ENCODE results near the gene NACA. TPM values are rescaled to one million over a fixed set of nuclear protein-coding genes. Genes with fewer than 3 reads are reported as not detected.

NACA gene
- polyA plus RNA-seq, 1 of the 3 experiments (the other 2 are of a cell fraction) = 523 TPM

DNA sequence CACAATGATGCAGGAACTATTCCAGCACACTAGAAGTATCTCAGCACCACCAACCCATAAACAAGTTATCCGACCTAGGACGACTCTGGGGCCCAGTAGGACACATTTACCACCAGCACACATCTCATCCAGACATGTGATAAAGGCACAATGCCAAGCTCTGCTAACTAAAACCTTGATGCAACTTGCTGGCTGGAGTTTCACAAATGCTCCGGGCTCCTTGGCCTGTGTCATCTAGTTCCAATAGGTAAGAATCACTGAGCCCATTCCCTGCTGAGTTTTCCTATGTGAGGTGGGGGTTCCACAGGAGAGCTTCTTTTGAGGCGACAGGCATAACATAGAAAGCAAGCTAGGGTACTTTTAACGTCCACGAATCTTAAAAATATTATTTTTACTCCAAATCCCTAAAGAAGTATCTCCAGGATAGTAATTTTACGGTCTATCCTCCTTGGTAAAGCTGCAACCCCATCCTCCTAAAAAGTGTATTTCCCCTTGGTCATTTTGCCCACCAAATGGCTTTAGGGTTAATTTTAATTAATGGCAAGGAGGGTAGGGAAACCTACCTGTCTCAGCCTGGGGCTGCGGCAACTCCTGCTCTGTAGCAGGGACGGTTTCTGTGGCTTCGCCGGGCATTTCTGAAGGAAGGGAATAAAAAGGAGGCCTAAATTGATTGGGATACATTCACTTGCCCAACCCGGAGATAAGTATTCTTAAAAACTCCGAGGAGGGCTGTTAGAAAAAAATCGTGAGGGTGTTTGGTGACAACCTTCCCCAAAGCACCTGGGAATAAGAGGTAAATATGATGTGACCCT is 1.0 kb downstream of the NACA start:
- ChIA-PET CTCF (interaction anchor here (1.2 to 1.4 kb wide), 2 partner anchors 88 to 388 kb away, joined by 4 to 6 read pairs; no protein-coding TSS in a partner anchor), POLR2A (interaction anchor here (1.0 to 1.1 kb wide), 2 partner anchors 38 to 620 kb away, joined by 3 to 5 read pairs; partner anchors contain the start of gene PA2G4)
- Histone ChIP-seq H3K9me2 (no peaks in the 10 kb centered on the region), H3K27ac (ENCODE audit: low read depth in 2 of 2, low read length in 1 of 2) (peak overlapping the region; percentile 91 to 93; a peak in 3 of 4 replicates), H3K9ac (peak overlapping the region; percentile 98), H3K9me3 (no peaks in the 10 kb centered on the region), H3F3A (replicated peaks; ENCODE audit: insufficient read depth) (peaks cover 21% of the 10 kb centered on the region), H4K20me1 (ENCODE audit: insufficient read depth) (peaks cover 52% of the 10 kb centered on the region), H3K4me3 (ENCODE audit: low read depth in 2 of 2, low read length in 1 of 2) (peak overlapping the region; percentile 92 to 94), H3K4me2 (peak overlapping the region; percentile 91), H3K36me3 (replicated peaks in 1 of 2; ENCODE audit: control insufficient read depth in 1 of 2, insufficient read depth in 2 of 2, low read length in 1 of 2) (peaks cover 37 to 40% of the 10 kb centered on the region in 2 experiments), H2AFZ (ENCODE audit: low read depth) (no peak overlapping the region), H3K4me1 (ENCODE audit: control insufficient read depth in 1 of 2, insufficient read depth in 2 of 2, low read depth in 1 of 2, low read length in 1 of 2) (peaks cover 29 to 30% of the 10 kb centered on the region in 2 experiments), H3K79me2 (ENCODE audit: insufficient read depth) (peaks cover 61% of the 10 kb centered on the region), H3K27me3 (ENCODE audit: insufficient read depth) (no peaks in the 10 kb centered on the region)
- WGBS (ENCODE audit: low lambda C conversion rate) = 1% methylated on average over 14 of the region's 14 CpGs
- DNase-seq = no peak
- peak; percentile 85 for TF ChIP-seq MXI1 (IDR thresholded peaks at IDR 0.05; ENCODE audit: low read depth, low read length)
- TF ChIP-seq NFIC (IDR thresholded peaks at IDR 0.05; ENCODE audit: borderline replicate concordance) = 0 out of 2 replicates have a peak, but pooled peaks have one; percentile 7
- no peak for TF ChIP-seq GATA2 (CRISPR knock-in tag; IDR thresholded peaks at IDR 0.05)
- TF ChIP-seq FOXJ3 (CRISPR knock-in tag; IDR thresholded peaks at IDR 0.05) = no peak
- no peak for TF ChIP-seq EZH2phosphoT487 (IDR thresholded peaks at IDR 0.05; ENCODE audit: borderline replicate concordance, low read depth)
- peak; percentile 21; the same call in 1 of the 2 replicates for TF ChIP-seq SIN3A (IDR thresholded peaks at IDR 0.05; ENCODE audit: borderline replicate concordance, low read depth, low read length)

DNA sequence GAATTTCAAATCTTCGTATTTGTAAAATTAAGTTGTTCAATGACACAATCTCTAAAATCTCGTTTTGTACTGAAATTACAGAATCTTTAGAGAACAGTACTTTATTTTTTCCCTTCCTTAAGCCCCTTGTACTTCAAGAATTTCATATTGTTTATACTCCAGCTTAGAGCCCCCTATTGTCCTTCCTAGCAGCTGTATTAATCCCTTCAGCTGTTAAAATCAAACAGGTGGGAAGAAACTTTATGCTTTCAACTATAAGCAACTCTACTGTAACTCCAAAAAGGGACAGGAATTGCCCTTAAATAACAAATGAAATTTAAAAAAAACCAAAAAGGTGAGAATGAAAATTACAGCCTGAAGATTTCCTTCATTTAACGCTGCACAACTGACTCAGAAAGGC is 1.7 kb downstream of the NACA start:
- 37% methylated on average over 3 of the region's 3 CpGs for WGBS (ENCODE audit: low lambda C conversion rate)
- no peak for DNase-seq
- Histone ChIP-seq H3K9me3 (no peaks in the 10 kb centered on the region), H3K4me2 (peak overlapping the region; percentile 91), H3K36me3 (replicated peaks in 1 of 2; ENCODE audit: control insufficient read depth in 1 of 2, insufficient read depth in 2 of 2, low read length in 1 of 2) (peaks cover 38 to 45% of the 10 kb centered on the region in 2 experiments), H2AFZ (ENCODE audit: low read depth) (no peak overlapping the region), H3K9me2 (no peaks in the 10 kb centered on the region), H3K4me3 (ENCODE audit: low read depth in 2 of 2, low read length in 1 of 2) (peak overlapping the region; percentile 92 to 94), H4K20me1 (ENCODE audit: insufficient read depth) (peaks cover 59% of the 10 kb centered on the region), H3K9ac (peak overlapping the region; percentile 98), H3K4me1 (ENCODE audit: control insufficient read depth in 1 of 2, insufficient read depth in 2 of 2, low read depth in 1 of 2, low read length in 1 of 2) (peaks cover 29 to 30% of the 10 kb centered on the region in 2 experiments), H3K27ac (ENCODE audit: low read depth in 2 of 2, low read length in 1 of 2) (no peak overlapping the region), H3K79me2 (ENCODE audit: insufficient read depth) (peaks cover 67% of the 10 kb centered on the region), H3F3A (replicated peaks; ENCODE audit: insufficient read depth) (peaks cover 21% of the 10 kb centered on the region), H3K27me3 (ENCODE audit: insufficient read depth) (no peaks in the 10 kb centered on the region)
- POLR2A ChIA-PET = interaction anchor here (1.0 to 1.1 kb wide), 2 partner anchors 37 to 619 kb away, joined by 3 to 5 read pairs; partner anchors contain the start of gene PA2G4
- CTCF ChIA-PET = interaction anchor here (0.7 to 1.4 kb wide), 4 partner anchors 10 to 389 kb away, joined by 3 to 6 read pairs (median 4); no protein-coding TSS in a partner anchor
- TF ChIP-seq SMC3 (IDR thresholded peaks at IDR 0.05; ENCODE audit: low read depth, low read length) (no peak), FOSL2 (IDR thresholded peaks at IDR 0.05; ENCODE audit: borderline replicate concordance, low read depth) (no peak)

DNA sequence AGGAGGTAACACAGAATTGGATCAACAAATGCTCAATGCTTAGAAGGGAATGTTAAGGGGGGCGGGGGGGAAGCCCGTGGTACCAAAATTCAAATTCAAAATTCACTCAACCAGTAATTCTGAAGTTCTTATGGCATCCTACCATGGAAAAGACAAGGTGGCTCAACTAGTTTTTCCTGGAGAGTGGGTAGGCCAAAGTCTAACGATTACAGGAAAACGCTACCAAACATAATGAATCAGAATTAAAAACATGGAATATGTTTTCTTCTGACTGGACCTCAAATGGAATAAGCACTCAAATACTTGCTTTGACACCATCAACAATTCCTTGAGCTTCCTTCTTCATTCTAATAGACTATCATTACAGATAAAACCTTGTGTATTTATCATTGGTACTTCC is 2.3 kb downstream of the NACA start:
- DNase-seq = no peak
- ChIA-PET CTCF (interaction anchor here (0.7 to 1.4 kb wide), 5 partner anchors 9 to 389 kb away, joined by 3 to 6 read pairs (median 3); no protein-coding TSS in a partner anchor), POLR2A (no interaction called here)
- Histone ChIP-seq H3K27ac (ENCODE audit: low read depth in 2 of 2, low read length in 1 of 2) (no peak overlapping the region), H3K36me3 (replicated peaks in 1 of 2; ENCODE audit: control insufficient read depth in 1 of 2, insufficient read depth in 2 of 2, low read length in 1 of 2) (peaks cover 38 to 45% of the 10 kb centered on the region in 2 experiments), H3K4me1 (ENCODE audit: control insufficient read depth in 1 of 2, insufficient read depth in 2 of 2, low read depth in 1 of 2, low read length in 1 of 2) (peaks cover 29 to 30% of the 10 kb centered on the region in 2 experiments), H3K9me2 (no peaks in the 10 kb centered on the region), H3K4me2 (peak overlapping the region; percentile 91), H3F3A (replicated peaks; ENCODE audit: insufficient read depth) (peaks cover 19% of the 10 kb centered on the region), H3K79me2 (ENCODE audit: insufficient read depth) (peaks cover 67% of the 10 kb centered on the region), H3K4me3 (ENCODE audit: low read depth in 2 of 2, low read length in 1 of 2) (peak overlapping the region; percentile 92 to 94; a peak in 3 of 4 replicates), H3K9me3 (no peaks in the 10 kb centered on the region), H2AFZ (ENCODE audit: low read depth) (no peak overlapping the region), H3K9ac (peak overlapping the region; percentile 98), H3K27me3 (ENCODE audit: insufficient read depth) (no peaks in the 10 kb centered on the region), H4K20me1 (ENCODE audit: insufficient read depth) (peaks cover 61% of the 10 kb centered on the region)
- TF ChIP-seq, protein P1, sequence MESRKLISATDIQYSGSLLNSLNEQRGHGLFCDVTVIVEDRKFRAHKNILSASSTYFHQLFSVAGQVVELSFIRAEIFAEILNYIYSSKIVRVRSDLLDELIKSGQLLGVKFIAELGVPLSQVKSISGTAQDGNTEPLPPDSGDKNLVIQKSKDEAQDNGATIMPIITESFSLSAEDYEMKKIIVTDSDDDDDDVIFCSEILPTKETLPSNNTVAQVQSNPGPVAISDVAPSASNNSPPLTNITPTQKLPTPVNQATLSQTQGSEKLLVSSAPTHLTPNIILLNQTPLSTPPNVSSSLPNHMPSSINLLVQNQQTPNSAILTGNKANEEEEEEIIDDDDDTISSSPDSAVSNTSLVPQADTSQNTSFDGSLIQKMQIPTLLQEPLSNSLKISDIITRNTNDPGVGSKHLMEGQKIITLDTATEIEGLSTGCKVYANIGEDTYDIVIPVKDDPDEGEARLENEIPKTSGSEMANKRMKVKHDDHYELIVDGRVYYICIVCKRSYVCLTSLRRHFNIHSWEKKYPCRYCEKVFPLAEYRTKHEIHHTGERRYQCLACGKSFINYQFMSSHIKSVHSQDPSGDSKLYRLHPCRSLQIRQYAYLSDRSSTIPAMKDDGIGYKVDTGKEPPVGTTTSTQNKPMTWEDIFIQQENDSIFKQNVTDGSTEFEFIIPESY (IDR thresholded peaks at IDR 0.05; ENCODE audit: borderline replicate concordance, low read depth) = no peak
- TF ChIP-seq POLR2AphosphoS5 (IDR thresholded peaks at IDR 0.05; ENCODE audit: low read depth, low read length) = peak; percentile 10; the same call in 1 of the 2 replicates
- WGBS (ENCODE audit: low lambda C conversion rate) = 53% methylated on average over 4 of the region's 4 CpGs
